ENCODE data around the gene ARR3.
A peak's percentile ranks its signal among the peaks of the same experiment; 100 is the strongest.
"Not testable (repeated sequence)": the region's sequence is repeated elsewhere in the genome, so short reads cannot be mapped to it uniquely, and the experiment has no call there.

The ARR3 gene

DNA sequence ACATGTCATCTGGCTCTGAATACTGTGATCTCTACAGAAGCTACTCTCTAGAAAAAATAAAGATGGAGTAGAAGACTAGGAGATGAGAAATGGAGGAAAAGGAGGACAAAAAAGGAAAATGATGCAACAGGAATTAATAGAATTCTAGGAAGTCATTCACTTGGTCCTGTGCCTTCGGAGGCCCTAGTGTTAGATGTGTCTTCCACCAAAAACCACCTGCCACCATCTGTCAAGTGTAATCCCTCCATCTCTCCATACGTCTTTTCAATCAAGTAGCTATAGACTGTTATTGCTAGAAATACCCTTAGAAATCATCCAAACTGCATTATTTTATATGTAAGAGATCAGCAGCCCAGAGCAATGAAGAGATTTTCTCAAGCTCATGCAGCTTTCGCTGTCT is 10.9 kb downstream of the ARR3 start:
- no peak for DNase-seq (ENCODE audit: low read depth in 3 of 3, low spot score in 1 of 3)

DNA sequence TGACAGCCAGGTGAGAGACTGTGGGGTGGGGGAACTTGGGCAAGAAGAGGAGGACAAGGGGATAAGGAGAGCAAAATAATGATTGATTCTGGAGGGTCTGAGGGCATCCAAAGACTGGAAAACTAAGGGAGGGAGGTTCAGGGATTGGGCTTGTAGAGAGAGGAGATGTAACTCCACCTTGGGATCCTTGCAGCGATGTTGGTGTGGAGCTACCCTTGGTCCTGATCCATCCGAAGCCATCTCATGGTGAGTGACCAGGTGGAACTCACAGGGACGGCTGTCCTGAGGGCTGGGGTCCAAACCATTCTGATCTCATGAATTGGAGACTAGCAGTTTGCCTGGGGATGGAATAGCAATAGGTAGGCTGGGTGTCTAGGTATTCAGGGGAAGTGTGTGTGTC is 12.4 kb downstream of the ARR3 start:
- DNase-seq (ENCODE audit: low read depth in 3 of 3, low spot score in 1 of 3), result no peak

DNA sequence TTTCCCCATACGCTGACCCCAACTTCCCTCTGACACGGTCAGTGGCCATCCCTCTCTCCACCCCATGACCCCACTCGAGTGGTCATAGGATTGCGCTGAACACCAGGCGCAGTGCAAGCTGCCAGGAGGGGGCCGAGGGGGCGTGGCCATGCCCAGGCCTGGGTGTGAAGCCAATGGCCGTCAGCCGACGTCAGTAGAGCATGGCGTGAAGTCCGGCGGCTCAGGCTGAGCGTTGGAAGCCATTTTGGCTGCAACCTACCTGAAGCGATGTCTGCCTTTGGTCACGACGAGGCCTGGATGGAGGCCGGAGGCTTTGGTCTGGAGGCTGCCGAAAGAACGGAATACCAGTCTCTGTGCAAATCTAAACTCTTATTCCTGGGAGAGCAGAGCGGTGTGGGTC is 13.8 kb downstream of the ARR3 start, which contains the start of gene RAB41:
RAB41 (plus strand) TSS at position 222 of the 400 bp plus-strand sequence; CDS start at position 268, 46 bp downstream.
- no peak for DNase-seq (ENCODE audit: low read depth in 3 of 3, low spot score in 1 of 3)

DNA sequence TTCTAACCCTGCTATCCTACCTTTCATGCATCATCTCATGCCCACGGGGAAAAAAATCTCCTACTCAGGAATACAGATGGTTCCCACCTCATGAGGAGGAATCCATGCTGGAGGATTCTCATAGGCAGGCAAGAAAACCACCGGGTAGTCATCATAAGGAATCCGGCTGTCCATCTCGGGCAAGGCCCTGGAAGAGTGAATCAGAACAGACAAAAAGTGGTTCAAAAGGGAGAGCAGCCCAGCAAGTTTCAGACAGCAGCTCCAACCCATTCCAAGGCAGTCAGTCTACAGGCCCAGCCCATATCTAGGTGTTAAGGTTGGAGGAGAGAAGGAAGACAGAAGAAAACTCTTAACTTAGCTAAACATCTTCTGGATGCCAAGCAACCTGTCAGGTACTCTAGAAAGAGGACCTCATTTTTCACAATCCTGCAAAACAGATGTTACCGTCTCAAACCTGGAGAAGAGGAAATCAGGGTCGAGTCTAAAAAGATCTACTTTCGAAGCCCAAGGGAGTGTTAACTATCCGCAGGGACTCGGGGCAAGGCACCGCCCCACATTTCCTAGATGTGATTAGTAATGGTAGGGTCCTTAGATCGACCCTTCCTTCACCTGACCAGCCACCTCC is 21.1 kb downstream of the ARR3 start:
- DNase-seq (ENCODE audit: low read depth in 3 of 3, low spot score in 1 of 3), result no peak

DNA sequence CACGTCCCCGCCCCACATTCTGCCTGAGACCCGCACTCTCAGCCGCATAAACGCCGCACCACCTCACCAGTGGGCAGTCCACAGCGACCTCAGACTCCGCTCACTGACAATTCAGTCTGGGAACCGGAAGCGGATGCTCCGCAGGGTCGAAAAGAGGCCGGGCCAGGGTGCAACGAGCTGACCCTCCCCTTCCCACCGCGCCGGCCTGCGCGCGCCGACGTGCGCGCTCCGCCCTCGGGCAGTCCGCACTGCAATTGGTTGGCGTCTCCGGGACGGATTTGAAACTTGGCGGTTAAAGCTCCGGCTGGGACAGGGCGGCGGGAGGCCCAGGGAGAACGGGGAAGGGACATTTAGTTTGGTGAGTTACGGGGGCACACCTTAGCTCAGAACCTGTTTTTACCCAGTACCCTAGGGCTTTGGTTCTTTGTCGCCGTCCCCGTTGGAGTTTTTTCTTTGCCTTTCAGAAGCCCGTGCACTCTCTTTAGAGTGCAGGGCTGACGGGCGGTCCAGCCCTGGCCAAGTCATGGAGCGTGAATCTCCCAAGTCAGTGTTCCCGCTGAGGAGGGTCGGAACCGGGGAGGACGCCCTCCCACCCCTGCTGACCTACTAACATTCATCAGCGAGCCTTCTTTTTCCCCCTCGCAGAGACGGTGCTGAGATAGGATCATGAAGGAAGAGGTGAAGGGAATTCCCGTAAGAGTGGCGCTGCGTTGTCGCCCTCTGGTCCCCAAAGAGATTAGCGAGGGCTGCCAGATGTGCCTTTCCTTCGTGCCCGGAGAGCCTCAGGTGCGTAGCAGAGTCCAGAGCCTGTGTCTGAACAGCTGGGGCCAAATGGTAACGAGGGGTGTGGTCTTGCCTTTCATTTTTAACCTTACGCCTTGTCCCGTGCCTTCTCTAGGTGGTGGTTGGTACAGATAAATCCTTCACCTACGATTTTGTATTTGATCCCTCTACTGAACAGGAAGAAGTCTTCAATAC is 21.9 kb downstream of the ARR3 start, which contains the start of the genes KIF4A and PDZD11:
KIF4A (plus strand) TSS at position 312 of the 978 bp plus-strand sequence; CDS start at position 667, 355 bp downstream.
PDZD11 (minus strand) TSS at position 135 of the 978 bp plus-strand sequence. CDS start 586 bp downstream, outside the sequence.
- DNase-seq (ENCODE audit: low read depth in 3 of 3, low spot score in 1 of 3), result peak; percentile 21 to 51 (median 38)

DNA sequence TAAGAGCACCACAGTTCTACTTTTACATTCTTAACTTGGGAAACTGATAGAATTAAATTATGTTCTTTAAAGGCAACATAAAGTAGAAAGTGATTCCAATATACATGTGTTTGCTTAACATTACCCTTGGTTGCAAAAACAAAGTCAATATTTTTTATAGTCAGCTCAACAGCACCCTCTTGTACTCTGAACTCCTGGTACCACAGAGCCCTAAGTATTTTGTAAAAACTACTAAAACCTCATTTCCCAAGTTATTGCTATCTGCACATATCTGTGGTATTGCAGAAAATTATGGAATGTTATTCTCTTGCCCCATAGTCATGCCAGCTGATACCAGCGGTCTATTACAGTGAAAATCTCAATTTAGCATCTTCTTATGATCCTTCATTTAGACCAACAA is 24.7 kb downstream of the ARR3 start:
- no peak for DNase-seq (ENCODE audit: low read depth in 3 of 3, low spot score in 1 of 3)

DNA sequence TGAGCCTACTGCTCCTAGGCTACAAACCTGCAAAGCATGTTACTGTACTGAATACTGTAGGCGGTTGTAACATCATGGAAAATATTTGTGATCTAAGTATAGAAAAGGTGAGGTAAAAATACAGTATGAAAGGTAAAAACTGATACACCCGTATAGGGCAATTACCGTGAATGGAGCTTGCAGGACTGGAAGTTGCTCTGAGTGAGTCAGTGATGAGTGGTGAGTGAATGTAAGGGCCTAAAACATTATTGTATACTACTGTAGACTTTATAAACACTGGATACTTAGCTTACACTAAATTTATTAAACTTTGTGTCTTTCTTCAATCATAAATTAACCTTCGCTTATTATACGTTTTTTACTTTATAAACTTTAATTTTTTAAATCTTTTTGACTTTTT is 25.5 kb downstream of the ARR3 start:
- no peak for DNase-seq (ENCODE audit: low read depth in 3 of 3, low spot score in 1 of 3)

DNA sequence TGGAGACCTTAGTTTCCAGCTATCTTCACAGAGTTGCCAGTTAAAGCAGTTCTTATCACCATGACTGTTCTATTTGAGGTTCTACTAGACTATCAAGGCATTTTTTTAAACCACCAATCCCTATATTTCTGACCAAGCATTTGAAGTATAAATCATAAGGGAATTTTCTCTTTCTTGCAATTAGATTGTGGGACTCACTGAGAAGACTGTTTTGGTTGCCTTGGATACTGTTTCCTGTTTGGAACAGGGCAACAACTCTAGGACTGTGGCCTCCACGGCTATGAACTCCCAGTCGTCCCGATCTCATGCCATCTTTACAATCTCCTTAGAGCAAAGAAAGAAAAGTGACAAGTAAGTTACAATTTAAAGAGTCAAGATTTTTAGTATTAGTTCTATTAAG is 33.6 kb downstream of the ARR3 start:
- DNase-seq (ENCODE audit: low read depth in 3 of 3, low spot score in 1 of 3), result no peak

DNA sequence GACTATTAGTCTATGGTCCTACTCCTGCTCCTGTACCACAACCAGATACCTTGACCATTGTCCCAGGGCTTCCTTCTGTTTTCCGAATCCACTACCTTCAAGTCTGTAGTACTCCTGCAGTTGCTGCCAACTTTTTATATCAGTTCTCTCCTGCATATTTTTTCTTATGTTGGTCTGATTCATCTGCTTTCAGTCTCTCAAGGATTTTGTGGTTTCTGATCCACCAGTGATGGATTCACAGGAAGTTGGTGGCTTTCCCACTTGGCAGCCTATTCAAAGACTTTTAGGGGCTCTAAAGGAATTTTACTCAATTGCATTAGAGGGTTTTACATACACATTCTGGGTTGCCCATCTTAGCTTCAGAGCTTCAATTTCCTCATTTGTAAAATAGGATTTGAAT is 45.4 kb downstream of the ARR3 start:
- no peak for DNase-seq (ENCODE audit: low read depth in 3 of 3, low spot score in 1 of 3)

DNA sequence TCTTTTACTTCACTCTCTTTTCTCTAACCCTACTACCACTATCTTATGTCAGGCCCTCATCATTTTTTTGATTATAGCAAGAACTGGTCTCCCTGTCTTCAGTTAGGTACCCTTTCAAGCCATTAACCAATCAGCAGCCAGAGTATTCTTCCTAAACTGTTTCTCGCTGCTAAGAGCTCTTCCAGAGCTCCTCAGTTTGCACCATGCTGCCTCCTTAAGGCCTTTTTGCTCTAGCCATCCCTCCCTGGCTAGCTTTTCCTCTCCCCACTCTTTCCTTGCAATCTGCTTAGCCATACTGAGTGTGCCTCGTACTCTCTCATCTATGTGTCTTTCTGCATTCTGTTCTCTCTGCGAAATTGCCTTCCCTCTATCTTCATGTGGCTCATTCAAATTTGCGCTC is 54.6 kb downstream of the ARR3 start:
- DNase-seq (ENCODE audit: low read depth in 3 of 3, low spot score in 1 of 3), result no peak

DNA sequence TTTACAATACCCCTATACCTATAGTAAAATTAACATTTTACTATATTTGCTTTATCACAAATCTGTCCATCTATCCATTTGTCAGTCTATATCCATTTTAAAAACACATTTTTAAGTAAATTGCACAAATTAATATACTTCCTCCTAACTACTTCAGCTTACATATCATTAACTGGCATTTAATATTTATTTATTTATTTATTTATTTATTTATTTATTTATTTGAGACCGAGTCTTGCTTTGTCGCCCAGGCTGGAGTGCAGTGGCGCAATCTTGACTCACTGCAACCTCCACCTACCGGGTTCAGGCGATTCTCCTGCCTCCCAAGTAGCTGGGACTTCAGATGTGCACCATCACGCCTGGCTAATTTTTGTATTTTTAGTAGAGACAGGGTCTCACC is 55.5 kb downstream of the ARR3 start:
- DNase-seq (ENCODE audit: low read depth in 3 of 3, low spot score in 1 of 3), result not testable (repeated sequence)

DNA sequence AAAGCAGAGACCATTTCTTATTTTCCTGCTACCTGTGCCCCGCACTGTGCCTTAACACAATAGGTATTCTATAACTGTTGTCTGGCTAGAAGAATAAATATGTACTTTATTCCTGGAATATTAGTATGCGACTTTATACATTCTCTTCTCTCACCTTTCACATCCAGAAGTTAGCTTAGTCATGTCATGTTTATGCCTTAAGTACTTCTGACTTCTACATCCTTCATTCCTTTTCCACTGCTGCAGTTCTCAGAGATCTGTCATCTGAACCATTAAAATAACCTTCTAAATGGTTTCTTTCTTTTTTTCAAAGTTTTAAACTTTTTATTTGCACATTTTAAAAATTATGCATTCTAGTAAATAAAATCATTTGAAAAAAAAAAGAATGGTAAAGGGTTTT is 56.2 kb downstream of the ARR3 start:
- DNase-seq (ENCODE audit: low read depth in 3 of 3, low spot score in 1 of 3), result no peak

DNA sequence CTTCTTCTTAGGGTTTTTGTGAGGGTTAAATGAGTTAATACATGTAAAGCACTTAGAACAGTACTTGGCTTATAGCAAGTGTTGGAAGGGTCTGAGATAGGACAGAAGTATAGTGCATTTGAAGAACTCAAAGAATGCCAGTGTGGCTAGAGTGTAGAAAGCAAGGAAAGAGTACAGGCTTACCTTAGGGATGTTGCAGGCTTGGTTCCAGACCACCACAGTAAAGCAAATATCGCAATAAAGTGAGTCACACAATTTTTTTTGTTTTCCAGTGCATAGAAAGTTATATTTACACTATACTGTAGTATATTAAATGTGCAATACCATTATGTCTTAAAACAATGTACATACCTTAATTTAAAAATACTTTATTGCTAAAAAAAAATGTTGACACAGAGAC is 63.0 kb downstream of the ARR3 start:
- DNase-seq (ENCODE audit: low read depth in 3 of 3, low spot score in 1 of 3), result no peak

All from stimulated activated CD4-positive, alpha-beta T cell treated with anti-CD3 and anti-CD28 coated beads, TNF-alpha, amount 100 ng/mL, for 1 hour (primary cell).